HepG2 (cell line): ENCODE data around the gene MITF. TPM values are rescaled to one million over a fixed set of nuclear protein-coding genes. Genes with fewer than 3 reads are reported as not detected.

ENCODE experiments used
- ATAC-seq: fragments of 200-7000 bp; cut with Tn5 transposase; 3 replicates; pipeline ENCODE4 v1.9.1; 2020; ENCODE audit warnings: mild to moderate bottlenecking, moderate library complexity
- BruUV-seq: library from RNA; stranded (reverse); fragments of 400-500 nt; replicated peaks from 2 replicates; lab custom pipeline; 2021; lab: Mats Ljungman, UMichigan
- CTCF ChIA-PET: fragments of 300-600 bp; formaldehyde crosslinking; extraction: SDS; loops from one replicate; lab custom pipeline; 2021; ENCODE audit warnings: low total read pairs, inconsistent platforms, low intra/inter-chr PET ratio; lab: Yijun Ruan, JAX
- POLR2A ChIA-PET: fragments of 350-600 bp; sonication (Branson Sonifier 250); formaldehyde crosslinking; loops from one replicate; lab custom pipeline; 2020; ENCODE audit warnings: antibody characterized with exemption, inconsistent platforms; lab: Yijun Ruan, JAX
- DNase-seq: peaks from one replicate; pipeline ENCODE4 v3.0.0-alpha.2; 2015; ENCODE audit warnings: low spot score
- FAIRE-seq: peaks from 3 replicates; lab custom pipeline; 2011; peaks lifted over from hg19 to GRCh38; lab: Jason Lieb, UNC
- H2AFZ ChIP-seq: one replicate; pipeline ENCODE4 v1.6.1; 2011; ENCODE audit warnings: low read length, inconsistent platforms
- H3K27ac ChIP-seq: fragments of 300-600 bp; 3 replicates; pipeline ENCODE4 v1.8.0; 2011; ENCODE audit warnings: mixed run types, mild to moderate bottlenecking, mixed read lengths, low read length, inconsistent platforms; ENCODE audit not compliant: insufficient read depth; ENCODE audit errors: extremely low read length
- H3K27me3 ChIP-seq, 2 experiments: fragments of 200-600 bp in 1 of 2; 2 replicates in 1 of 2; 3 replicates in 1 of 2; pipeline versions ENCODE4 v1.6.0 to v1.8.0; 2011; ENCODE audit warnings: low read length in 2 of 2, mild to moderate bottlenecking in 2 of 2, moderate library complexity in 2 of 2, inconsistent platforms in 1 of 2; ENCODE audit not compliant: insufficient read depth in 2 of 2, control insufficient read depth in 1 of 2
- H3K36me3 ChIP-seq, 2 experiments: fragments of 200-600 bp in 1 of 2; replicated peaks in 1 of 2; 2 replicates in 1 of 2; 3 replicates in 1 of 2; pipeline versions ENCODE4 v1.5.1 to v1.8.0; 2011; ENCODE audit warnings: low read length in 2 of 2, inconsistent platforms in 1 of 2; ENCODE audit not compliant: insufficient read depth in 2 of 2, control insufficient read depth in 1 of 2
- H3K4me1 ChIP-seq: 2 replicates; pipeline ENCODE4 v1.5.1; 2012; ENCODE audit warnings: low read length, inconsistent platforms; ENCODE audit not compliant: insufficient read depth
- H3K4me2 ChIP-seq: 2 replicates; pipeline ENCODE4 v1.6.0; 2011; ENCODE audit warnings: low read depth, low read length, inconsistent platforms
- H3K4me3 ChIP-seq, 3 experiments: fragments of 200-600 bp in 1 of 3; sonication (generic), shearing (Covaris generic) in 1 of 3; replicated peaks in 1 of 3; 2 replicates each; pipeline ENCODE4 v1.5.1; 2011 to 2016; ENCODE audit warnings: low read length in 3 of 3, inconsistent platforms in 2 of 3, low read depth in 2 of 3, mild to moderate bottlenecking in 2 of 3, control low read depth in 1 of 3, mixed read lengths in 1 of 3; ENCODE audit not compliant: insufficient read depth in 1 of 3
- H3K79me2 ChIP-seq: one replicate; pipeline ENCODE4 v1.6.1; 2011; ENCODE audit warnings: low read length, inconsistent platforms; ENCODE audit not compliant: insufficient read depth
- H3K9ac ChIP-seq: 2 replicates; pipeline ENCODE4 v1.6.0; 2011; ENCODE audit warnings: mild to moderate bottlenecking, low read depth, low read length, inconsistent platforms; ENCODE audit not compliant: insufficient read depth
- H3K9me3 ChIP-seq: 2 replicates; pipeline ENCODE4 v1.5.1; 2012; ENCODE audit warnings: mild to moderate bottlenecking, low read length
- H4K20me1 ChIP-seq: 2 replicates; pipeline ENCODE4 v1.6.0; 2011; ENCODE audit warnings: inconsistent platforms, mild to moderate bottlenecking, low read length, moderate library complexity; ENCODE audit not compliant: insufficient read depth
- ELF3 ChIP-seq: IDR thresholded peaks from 2 replicates; pipeline ENCODE4 v1.6.1; 2016; ENCODE audit warnings: missing genetic modification reagents, missing compliant biosample characterization
- HNF4A ChIP-seq: sonication (generic); formaldehyde crosslinking; IDR thresholded peaks from 2 replicates; pipeline ENCODE4 v1.4.0; 2020; ENCODE audit warnings: missing genetic modification reagents
- HOXA9 ChIP-seq: sonication (generic); formaldehyde crosslinking; IDR thresholded peaks from 2 replicates; pipeline ENCODE4 v1.8.1; 2022; ENCODE audit warnings: missing genetic modification reagents, mild to moderate bottlenecking, moderate library complexity, borderline replicate concordance
- KAT2B ChIP-seq: fragments of 150-350 bp; IDR thresholded peaks from 2 replicates; pipeline ENCODE4 v1.6.1; 2014; ENCODE audit warnings: low read depth, low read length, borderline replicate concordance
- NFE2 ChIP-seq: sonication (generic); formaldehyde crosslinking; IDR thresholded peaks from 2 replicates; pipeline ENCODE4 v1.4.0; 2020; ENCODE audit warnings: missing genetic modification reagents
- PRPF4 ChIP-seq: fragments of 200-400 bp; formaldehyde crosslinking; IDR thresholded peaks from 2 replicates; pipeline ENCODE4 v1.6.1; 2016; ENCODE audit warnings: low read length, low read depth; ENCODE audit not compliant: poor library complexity, severe bottlenecking
- SCMH1 ChIP-seq: sonication (generic); formaldehyde crosslinking; IDR thresholded peaks from 2 replicates; pipeline ENCODE4 v1.9.0; 2021; ENCODE audit warnings: missing genetic modification reagents, mild to moderate bottlenecking, borderline replicate concordance
- SP140L ChIP-seq: sonication (generic); formaldehyde crosslinking; IDR thresholded peaks from 2 replicates; pipeline ENCODE4 v1.4.0; 2020; ENCODE audit warnings: missing genetic modification reagents, borderline replicate concordance
- TBX3 ChIP-seq: fragments of 450-650 bp; IDR thresholded peaks from 2 replicates; pipeline ENCODE4 v1.6.1; 2017; ENCODE audit warnings: antibody characterized with exemption, mild to moderate bottlenecking, inconsistent platforms, borderline replicate concordance
- ZBTB26 ChIP-seq: IDR thresholded peaks from 2 replicates; pipeline ENCODE4 v1.6.1; 2016; ENCODE audit warnings: missing compliant biosample characterization, missing genetic modification reagents, borderline replicate concordance
- ZMYM4 ChIP-seq: sonication (generic); formaldehyde crosslinking; IDR thresholded peaks from 2 replicates; pipeline ENCODE4 v1.8.1; 2023; ENCODE audit warnings: mild to moderate bottlenecking, missing genetic modification reagents
- ZNF780A ChIP-seq: sonication (generic); formaldehyde crosslinking; IDR thresholded peaks from 2 replicates; pipeline ENCODE4 v1.8.0; 2022; ENCODE audit warnings: mild to moderate bottlenecking, missing genetic modification reagents, moderate library complexity
- WGBS: methylation state at CpG from one replicate; pipeline ENCODE4 v1.1.6; 2017; ENCODE audit warnings: low lambda C conversion rate; 5-methylcytosine and 5-hydroxymethylcytosine counted together
- in situ Hi-C: cut with HindIII; loops from 2 replicates; pipeline ENCODE4 v1.10.0; 2017; ENCODE audit warnings: low pct_unique_long_range_greater_than_20kb; ENCODE audit not compliant: extremely low pct_ligation_motif_present
- intact Hi-C: fragments of 100-400 bp; cut with micrococcal nuclease; formaldehyde crosslinking; loops from one replicate; pipeline ENCODE4 v1.10.0; 2022; ENCODE audit not compliant: unreplicated experiment
- polyA plus RNA-seq, 8 experiments: library from polyadenylated mRNA; depleted of rRNA in 3 of 8; stranded (reverse) in 7 of 8; unstranded in 1 of 8; fragments of >200 nt; fragmentation: Illumina TruSeq in 4 of 8; extraction: Trizol in 4 of 8; gene quantifications; 2 replicates each; pipeline versions ENCODE4 v1.2.1 to v1.2.3, GENCODE V29; 2011 to 2016; ENCODE audit warnings: low read depth in 4 of 8, missing spikeins in 1 of 8, mixed read lengths in 1 of 8; ENCODE audit not compliant: insufficient read depth in 1 of 8
- total RNA-seq, 5 experiments: library from RNA; depleted of rRNA; stranded (reverse); fragments of >200 nt; fragmentation: Illumina TruSeq; extraction: Trizol; gene quantifications; 2 replicates each; pipeline ENCODE4 v1.2.3, GENCODE V29; 2016; ENCODE audit warnings: low read depth in 1 of 5
- TF ChIP-seq, protein P1 (sequence below): sonication (generic); formaldehyde crosslinking; IDR thresholded peaks from 2 replicates; pipeline ENCODE4 v1.9.0; 2021; ENCODE audit warnings: missing genetic modification reagents, mild to moderate bottlenecking, borderline replicate concordance
- TF ChIP-seq, protein P2 (sequence below): sonication (generic); formaldehyde crosslinking; IDR thresholded peaks from 2 replicates; pipeline ENCODE4 v1.5.0; 2020; ENCODE audit warnings: missing genetic modification reagents

The MITF gene
- total and polyA plus RNA-seq, 2 of the 13 experiments (the other 11 are each of a cell fraction or from before 2014, with no cell fraction given) = 0.12 to 0.38 TPM

DNA sequence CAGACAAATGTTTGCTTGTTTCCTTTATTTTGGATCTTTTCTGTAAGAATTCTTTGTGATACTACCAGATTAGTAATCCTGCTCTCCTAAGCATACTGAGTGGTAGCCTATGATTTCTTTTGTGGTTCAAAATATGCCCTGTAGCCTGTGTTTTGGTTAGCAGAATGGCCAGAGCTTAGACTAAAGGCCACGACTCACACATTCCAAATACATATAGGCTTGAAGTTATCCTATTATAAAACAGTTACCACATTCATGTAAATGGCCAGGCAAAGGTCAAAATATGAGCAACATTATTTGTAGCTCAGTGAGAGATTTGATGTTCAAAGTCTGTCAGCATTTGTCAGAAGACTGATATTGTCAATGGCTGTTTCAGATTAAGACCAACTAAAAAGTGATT lies 84.5 kb downstream of the MITF start:
- in situ Hi-C loops = no loop called here
- POLR2A ChIA-PET = no interaction called here

More for the DNA sequence above, 84.5 kb downstream of the MITF start:
- no peak overlapping the region for H3K4me2 ChIP-seq
- no TSS peak for BruUV-seq
- H3K4me1 ChIP-seq = no peaks in the 10 kb centered on the region
- CTCF ChIA-PET = no interaction called here
- no peaks in the 10 kb centered on the region for H3K36me3 ChIP-seq
- H3K9me3 ChIP-seq = no peaks in the 10 kb centered on the region
- H3K79me2 ChIP-seq = no peaks in the 10 kb centered on the region
- intact Hi-C loops = no loop called here
- no peak for FAIRE-seq
- ATAC-seq = no peak
- no peak overlapping the region for H2AFZ ChIP-seq
- no peak overlapping the region for H3K27ac ChIP-seq
- H3K4me3 ChIP-seq = no peak overlapping the region
- H3K9ac ChIP-seq = no peak overlapping the region
- TF ChIP-seq SP140L (CRISPR knock-in tag) (no peak), ELF3 (CRISPR knock-in tag) (no peak), ZBTB26 (CRISPR knock-in tag) (no peak), PRPF4 (no peak), ZMYM4 (CRISPR knock-in tag) (no peak), HOXA9 (no peak), ZNF780A (CRISPR knock-in tag) (no peak), TBX3 (no peak), KAT2B (no peak), NFE2 (CRISPR knock-in tag) (no peak), HNF4A (no peak), SCMH1 (CRISPR knock-in tag) (no peak)
- TF ChIP-seq, protein P1, sequence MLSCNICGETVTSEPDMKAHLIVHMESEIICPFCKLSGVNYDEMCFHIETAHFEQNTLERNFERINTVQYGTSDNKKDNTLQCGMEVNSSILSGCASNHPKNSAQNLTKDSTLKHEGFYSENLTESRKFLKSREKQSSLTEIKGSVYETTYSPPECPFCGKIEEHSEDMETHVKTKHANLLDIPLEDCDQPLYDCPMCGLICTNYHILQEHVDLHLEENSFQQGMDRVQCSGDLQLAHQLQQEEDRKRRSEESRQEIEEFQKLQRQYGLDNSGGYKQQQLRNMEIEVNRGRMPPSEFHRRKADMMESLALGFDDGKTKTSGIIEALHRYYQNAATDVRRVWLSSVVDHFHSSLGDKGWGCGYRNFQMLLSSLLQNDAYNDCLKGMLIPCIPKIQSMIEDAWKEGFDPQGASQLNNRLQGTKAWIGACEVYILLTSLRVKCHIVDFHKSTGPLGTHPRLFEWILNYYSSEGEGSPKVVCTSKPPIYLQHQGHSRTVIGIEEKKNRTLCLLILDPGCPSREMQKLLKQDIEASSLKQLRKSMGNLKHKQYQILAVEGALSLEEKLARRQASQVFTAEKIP (CRISPR knock-in tag) = no peak
- TF ChIP-seq, protein P2, sequence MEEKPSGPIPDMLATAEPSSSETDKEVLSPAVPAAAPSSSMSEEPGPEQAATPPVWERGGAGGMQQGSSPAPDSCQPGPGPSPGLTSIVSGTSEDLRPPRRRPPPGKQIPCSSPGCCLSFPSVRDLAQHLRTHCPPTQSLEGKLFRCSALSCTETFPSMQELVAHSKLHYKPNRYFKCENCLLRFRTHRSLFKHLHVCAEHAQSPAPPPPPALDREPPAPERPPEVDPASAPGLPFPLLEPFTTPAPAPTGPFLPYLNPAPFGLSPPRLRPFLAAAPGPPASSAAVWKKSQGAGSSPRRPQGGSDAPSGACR (CRISPR knock-in tag) = no peak
- no peaks in the 10 kb centered on the region for H3K27me3 ChIP-seq
- H4K20me1 ChIP-seq = no peaks in the 10 kb centered on the region
- DNase-seq = no peak
- 0% methylated on average over 1 of the region's 1 CpG for WGBS
